Activated CD8-positive, alpha-beta T cell treated with anti-CD3 and anti-CD28 coated beads for 36 hours (primary cell): ENCODE measurements around the gene NEK6. TPM values are rescaled to one million over a fixed set of nuclear protein-coding genes. Genes with fewer than 3 reads are reported as not detected.

Source experiments
- ATAC-seq: fragments of 200-7000 bp; cut with Tn5 transposase; one replicate; pipeline ENCODE4 v1.10.0; 2021; ENCODE audit warnings: mild to moderate bottlenecking, moderate library complexity
- CTCF ChIA-PET: fragments of 350-600 bp; sonication (Branson Sonifier 250); formaldehyde crosslinking; loops from one replicate; lab custom pipeline; 2021; ENCODE audit warnings: antibody characterized with exemption; lab: Charles Lee
- POLR2A ChIA-PET: fragments of 350-600 bp; sonication (Branson Sonifier 250); formaldehyde crosslinking; loops from one replicate; lab custom pipeline; 2021; ENCODE audit warnings: antibody characterized with exemption; lab: Charles Lee
- DNase-seq: peaks from one replicate; pipeline ENCODE4 v3.0.0-alpha.2; 2020
- H3K27ac Mint-ChIP-seq: one replicate; pipeline ENCODE4 v1.8.0; 2021; ENCODE audit warnings: mild to moderate bottlenecking, mixed read lengths
- H3K27me3 Mint-ChIP-seq: one replicate; pipeline ENCODE4 v1.8.0; 2021; ENCODE audit warnings: mixed read lengths
- H3K36me3 Mint-ChIP-seq: one replicate; pipeline ENCODE4 v1.8.0; 2021; ENCODE audit warnings: low read depth, mixed read lengths
- H3K4me1 Mint-ChIP-seq: one replicate; pipeline ENCODE4 v1.8.0; 2021; ENCODE audit warnings: low read depth, mixed read lengths
- H3K4me3 Mint-ChIP-seq: one replicate; pipeline ENCODE4 v1.8.0; 2021; ENCODE audit warnings: mild to moderate bottlenecking, moderate library complexity, mixed read lengths
- H3K9me3 Mint-ChIP-seq: one replicate; pipeline ENCODE4 v1.8.0; 2021; ENCODE audit warnings: mixed read lengths
- intact Hi-C: fragments of 100-400 bp; cut with micrococcal nuclease; formaldehyde crosslinking; loops from one replicate; pipeline ENCODE4 v1.10.0; 2022
- total RNA-seq, 2 experiments: library from RNA; stranded (reverse); gene quantifications; one replicate each; pipeline ENCODE4 v1.2.3, GENCODE V29; 2021
- TF ChIP-seq, protein P1 (sequence below): fragments of 200-600 bp; IDR thresholded peaks from one replicate; pipeline ENCODE4 v1.8.0; 2022; ENCODE audit warnings: antibody characterized with exemption, mild to moderate bottlenecking

NEK6 gene
- total RNA-seq, 2 experiments from 2014 or later: 20.2 to 21.8 TPM

DNA sequence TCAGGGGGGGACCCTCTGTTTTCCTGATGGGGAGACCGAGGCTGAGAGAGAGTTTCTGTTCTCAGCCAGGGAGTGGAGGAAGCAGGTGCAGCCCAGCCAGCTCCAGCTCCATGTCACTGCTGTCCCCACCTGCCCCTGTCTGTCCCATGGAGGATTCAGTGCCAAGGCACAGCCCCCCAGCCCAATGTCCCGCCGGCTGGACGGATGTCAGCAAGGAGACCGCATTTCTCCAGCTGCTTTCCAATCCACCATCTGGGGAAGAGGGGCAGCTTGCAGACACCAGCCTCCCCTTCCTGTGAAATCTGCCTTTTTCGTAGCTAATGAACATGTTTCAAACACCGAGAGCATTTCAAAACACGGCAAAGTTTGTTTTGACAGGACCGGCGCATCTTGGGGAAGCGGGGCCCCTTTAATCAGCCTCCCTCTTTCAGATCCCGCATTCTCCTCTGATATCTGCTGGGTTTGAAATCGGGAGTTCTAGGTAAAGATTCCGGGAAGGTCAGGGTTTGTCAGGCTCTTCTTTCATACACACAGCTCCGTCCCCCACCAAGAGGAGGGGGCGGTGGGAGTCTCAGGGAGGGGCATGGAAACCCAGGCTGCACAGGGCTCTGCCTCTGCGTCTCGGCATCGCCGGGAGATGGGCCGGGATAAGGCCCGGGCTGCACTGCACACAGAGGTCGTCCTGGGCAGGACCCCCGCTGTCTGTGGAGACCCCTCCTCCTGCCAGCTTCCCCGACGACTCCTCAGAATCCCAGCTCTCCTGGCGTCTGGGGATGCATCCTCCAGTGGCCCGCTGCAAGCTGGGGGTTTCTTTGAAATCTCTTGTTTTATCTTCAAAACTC is 74.8 kb downstream of the NEK6 start:
- no peak overlapping the region for H3K27ac Mint-ChIP-seq
- H3K27me3 Mint-ChIP-seq: no peaks in the 10 kb centered on the region
- H3K4me3 Mint-ChIP-seq: no peak overlapping the region
- no peaks in the 10 kb centered on the region for H3K9me3 Mint-ChIP-seq
- ChIA-PET POLR2A (no interaction called here), CTCF (interaction anchor here (0.6 kb wide), 1 partner anchor 13 kb away, joined by 3 read pairs; no protein-coding TSS in a partner anchor)
- H3K36me3 Mint-ChIP-seq: peaks cover 3% of the 10 kb centered on the region
- no peaks in the 10 kb centered on the region for H3K4me1 Mint-ChIP-seq
- ATAC-seq (no peak), DNase-seq (no peak)
- TF ChIP-seq, protein P1, sequence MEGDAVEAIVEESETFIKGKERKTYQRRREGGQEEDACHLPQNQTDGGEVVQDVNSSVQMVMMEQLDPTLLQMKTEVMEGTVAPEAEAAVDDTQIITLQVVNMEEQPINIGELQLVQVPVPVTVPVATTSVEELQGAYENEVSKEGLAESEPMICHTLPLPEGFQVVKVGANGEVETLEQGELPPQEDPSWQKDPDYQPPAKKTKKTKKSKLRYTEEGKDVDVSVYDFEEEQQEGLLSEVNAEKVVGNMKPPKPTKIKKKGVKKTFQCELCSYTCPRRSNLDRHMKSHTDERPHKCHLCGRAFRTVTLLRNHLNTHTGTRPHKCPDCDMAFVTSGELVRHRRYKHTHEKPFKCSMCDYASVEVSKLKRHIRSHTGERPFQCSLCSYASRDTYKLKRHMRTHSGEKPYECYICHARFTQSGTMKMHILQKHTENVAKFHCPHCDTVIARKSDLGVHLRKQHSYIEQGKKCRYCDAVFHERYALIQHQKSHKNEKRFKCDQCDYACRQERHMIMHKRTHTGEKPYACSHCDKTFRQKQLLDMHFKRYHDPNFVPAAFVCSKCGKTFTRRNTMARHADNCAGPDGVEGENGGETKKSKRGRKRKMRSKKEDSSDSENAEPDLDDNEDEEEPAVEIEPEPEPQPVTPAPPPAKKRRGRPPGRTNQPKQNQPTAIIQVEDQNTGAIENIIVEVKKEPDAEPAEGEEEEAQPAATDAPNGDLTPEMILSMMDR: no peak
- intact Hi-C loops: no loop called here

GRCh38 chr9:124333203-124333579 is 75.4 kb downstream of the NEK6 start:
- ATAC-seq: no peak

GRCh38 chr9:124334568-124335319 is 77.0 kb downstream of the NEK6 start:
- POLR2A ChIA-PET: no interaction called here
- peaks cover 5% of the 10 kb centered on the region for H3K9me3 Mint-ChIP-seq
- TF ChIP-seq, protein P1: no peak
- intact Hi-C loops: no loop called here
- H3K4me3 Mint-ChIP-seq: no peak overlapping the region
- no peak for ATAC-seq
- peaks cover 3% of the 10 kb centered on the region for H3K36me3 Mint-ChIP-seq
- H3K4me1 Mint-ChIP-seq: no peaks in the 10 kb centered on the region
- H3K27ac Mint-ChIP-seq: no peak overlapping the region
- CTCF ChIA-PET: no interaction called here
- DNase-seq: no peak
- H3K27me3 Mint-ChIP-seq: no peaks in the 10 kb centered on the region

More at GRCh38 chr9:124333203-124333579, 75.4 kb downstream of the NEK6 start:
- Mint-ChIP-seq H3K36me3 (peaks cover 3% of the 10 kb centered on the region), H3K4me1 (no peaks in the 10 kb centered on the region), H3K27me3 (no peaks in the 10 kb centered on the region), H3K27ac (no peak overlapping the region), H3K9me3 (peaks cover 1% of the 10 kb centered on the region), H3K4me3 (no peak overlapping the region)
- CTCF ChIA-PET: interaction anchor here (0.6 kb wide), 1 partner anchor 14 kb away, joined by 3 read pairs; no protein-coding TSS in a partner anchor
- POLR2A ChIA-PET: no interaction called here
- intact Hi-C loops: no loop called here
- DNase-seq: no peak
- TF ChIP-seq, protein P1: no peak

DNA sequence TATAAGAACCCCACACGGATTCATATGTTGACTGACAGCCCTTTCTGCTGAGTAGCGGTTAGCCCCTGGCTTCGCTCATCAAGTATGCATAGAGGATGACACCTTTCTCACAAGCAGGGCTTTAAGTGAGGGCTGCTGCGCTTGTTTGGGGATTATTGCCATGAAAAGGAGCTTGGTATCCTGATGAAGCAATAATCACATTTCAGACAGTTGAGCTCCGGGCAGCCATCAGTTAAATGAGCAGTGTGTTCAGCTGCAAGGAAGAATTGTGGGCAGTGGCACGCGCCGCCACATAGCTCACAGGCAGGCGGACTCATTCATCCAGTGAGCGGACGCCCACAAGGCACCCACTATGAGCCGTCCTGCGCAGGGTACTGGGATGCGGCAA is 77.6 kb downstream of the NEK6 start:
- ATAC-seq (no peak), DNase-seq (no peak)
- CTCF ChIA-PET: no interaction called here
- no peak overlapping the region for H3K27ac Mint-ChIP-seq
- no peaks in the 10 kb centered on the region for H3K27me3 Mint-ChIP-seq
- TF ChIP-seq, protein P1: no peak
- no peak overlapping the region for H3K4me3 Mint-ChIP-seq
- peaks cover 3% of the 10 kb centered on the region for H3K36me3 Mint-ChIP-seq
- intact Hi-C loops: no loop called here
- POLR2A ChIA-PET: no interaction called here
- peaks cover 5% of the 10 kb centered on the region for H3K9me3 Mint-ChIP-seq
- H3K4me1 Mint-ChIP-seq: no peaks in the 10 kb centered on the region

- no peak overlapping the region for H3K4me3 Mint-ChIP-seq
- TF ChIP-seq, protein P1: no peak
- no peaks in the 10 kb centered on the region for H3K4me1 Mint-ChIP-seq
- H3K9me3 Mint-ChIP-seq: peaks cover 5% of the 10 kb centered on the region
- DNase-seq: no peak
- H3K27me3 Mint-ChIP-seq: no peaks in the 10 kb centered on the region
- peaks cover 3% of the 10 kb centered on the region for H3K36me3 Mint-ChIP-seq
- ChIA-PET CTCF (no interaction called here), POLR2A (interaction anchor here (0.7 kb wide), 1 partner anchor 11 kb away, joined by 3 read pairs; no protein-coding TSS in a partner anchor)
- intact Hi-C loops: no loop called here
- no peak overlapping the region for H3K27ac Mint-ChIP-seq
- ATAC-seq: no peak
Measured at GRCh38 chr9:124337562-124337961, 79.8 kb downstream of the NEK6 start.
